LNCaP clone FGC (cell line): ENCODE data around the gene PPFIBP1.
"Not testable (repeated sequence)": the region's sequence is repeated elsewhere in the genome, so short reads cannot be mapped to it uniquely, and the experiment has no call there.

ENCODE experiments used
- DNase-seq: peaks from one replicate; pipeline ENCODE4 v3.0.0-alpha.2; 2011; ENCODE audit warnings: low read depth
- H3K4me3 ChIP-seq: 2 replicates; pipeline ENCODE4 v1.5.1; 2011; ENCODE audit warnings: mild to moderate bottlenecking, low read depth, low read length, control low read depth
- CTCF ChIP-seq: IDR thresholded peaks from 2 replicates; pipeline ENCODE4 v1.5.1; 2012; ENCODE audit warnings: mild to moderate bottlenecking; ENCODE audit not compliant: control insufficient read depth, insufficient read depth; ENCODE audit errors: extremely low read depth

Gene PPFIBP1

DNA sequence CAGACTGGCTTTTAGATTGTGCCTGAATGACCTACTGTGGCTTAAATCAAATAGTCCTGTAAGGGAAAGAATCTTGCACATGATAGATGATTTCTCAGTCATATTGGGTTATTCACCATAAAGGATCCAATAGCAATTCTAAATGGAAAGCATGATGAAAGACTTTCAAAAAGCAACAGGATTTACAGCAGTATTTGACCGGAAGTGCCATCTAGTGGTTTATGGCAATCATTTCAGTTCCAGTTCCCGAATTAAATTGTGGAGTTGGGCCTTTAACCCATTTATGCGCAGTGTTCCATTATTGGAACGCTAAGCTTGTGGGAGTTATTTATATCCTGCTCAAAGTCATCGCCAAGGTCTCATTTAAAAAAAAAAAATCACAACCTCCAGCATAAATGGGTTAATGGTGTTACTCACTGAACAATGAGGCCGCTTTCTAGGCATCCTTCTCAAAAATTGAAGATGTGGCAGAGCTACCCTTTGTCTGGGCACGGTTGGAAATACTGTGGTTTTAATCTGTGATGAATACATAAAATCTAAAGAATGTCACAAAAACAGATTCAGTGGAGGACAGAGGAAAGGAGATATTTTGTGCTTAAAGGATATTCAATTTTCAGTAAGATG lies 111.5 kb downstream of the PPFIBP1 start:
- no peak overlapping the region for H3K4me3 ChIP-seq
- TF ChIP-seq CTCF: peak; percentile 77
- DNase-seq: peak; percentile 22

- H3K4me3 ChIP-seq, DNase-seq: not testable (repeated sequence)
These were observed 112.6 kb downstream of the PPFIBP1 start for GRCh38 chr12:27636569-27636968.

DNA sequence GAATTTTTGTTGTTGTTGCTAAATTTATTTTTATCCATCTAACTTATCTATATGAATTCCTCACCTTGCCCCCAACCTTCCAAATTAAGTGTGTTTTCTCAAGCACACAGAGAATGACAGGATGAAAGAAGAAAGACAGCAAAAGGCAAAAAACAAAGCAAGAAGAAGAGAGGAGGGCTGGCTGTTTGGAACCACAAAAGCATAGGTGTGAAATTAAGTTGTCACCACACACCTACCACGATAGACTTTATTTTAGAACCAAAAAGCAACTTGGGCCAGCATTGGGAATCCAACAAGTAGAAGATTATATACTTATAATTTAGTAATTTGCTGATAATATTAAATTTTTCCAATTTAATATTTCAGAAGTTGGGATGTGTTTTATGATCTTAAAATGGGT lies 113.5 kb downstream of the PPFIBP1 start:
- no peak for DNase-seq
- no peak for TF ChIP-seq CTCF
- H3K4me3 ChIP-seq: no peak overlapping the region

GRCh38 chr12:27639265-27639664 lies 115.3 kb downstream of the PPFIBP1 start:
- DNase-seq: no peak
- no peak overlapping the region for H3K4me3 ChIP-seq
- TF ChIP-seq CTCF: no peak

GRCh38 chr12:27640566-27641200 lies 116.7 kb downstream of the PPFIBP1 start:
- H3K4me3 ChIP-seq: not testable (repeated sequence)

DNA sequence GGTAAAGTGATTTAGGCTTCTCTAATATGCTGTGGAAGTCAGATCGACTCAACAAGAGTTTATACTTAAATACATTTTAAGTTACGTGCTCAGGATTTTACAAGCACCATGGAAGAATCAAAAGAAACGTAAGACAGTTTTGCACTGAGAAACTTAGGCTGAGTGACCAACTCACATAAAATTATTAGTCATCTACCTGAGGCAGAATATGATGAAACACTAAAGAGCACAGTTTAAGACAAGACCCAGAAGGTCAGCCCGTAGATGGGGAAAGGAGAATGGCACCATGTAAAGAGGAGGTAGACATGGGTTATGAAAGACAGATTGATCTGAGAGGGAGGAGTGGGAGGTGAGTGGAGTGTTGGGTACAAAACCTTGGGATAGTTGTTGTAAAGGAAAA lies 118.4 kb downstream of the PPFIBP1 start:
- H3K4me3 ChIP-seq, DNase-seq: not testable (repeated sequence)

More at GRCh38 chr12:27640566-27641200, 116.7 kb downstream of the PPFIBP1 start:
- not testable (repeated sequence) for DNase-seq

GRCh38 chr12:27642892-27643291 lies 118.9 kb downstream of the PPFIBP1 start:
- not testable (repeated sequence) for H3K4me3 ChIP-seq, DNase-seq

DNA sequence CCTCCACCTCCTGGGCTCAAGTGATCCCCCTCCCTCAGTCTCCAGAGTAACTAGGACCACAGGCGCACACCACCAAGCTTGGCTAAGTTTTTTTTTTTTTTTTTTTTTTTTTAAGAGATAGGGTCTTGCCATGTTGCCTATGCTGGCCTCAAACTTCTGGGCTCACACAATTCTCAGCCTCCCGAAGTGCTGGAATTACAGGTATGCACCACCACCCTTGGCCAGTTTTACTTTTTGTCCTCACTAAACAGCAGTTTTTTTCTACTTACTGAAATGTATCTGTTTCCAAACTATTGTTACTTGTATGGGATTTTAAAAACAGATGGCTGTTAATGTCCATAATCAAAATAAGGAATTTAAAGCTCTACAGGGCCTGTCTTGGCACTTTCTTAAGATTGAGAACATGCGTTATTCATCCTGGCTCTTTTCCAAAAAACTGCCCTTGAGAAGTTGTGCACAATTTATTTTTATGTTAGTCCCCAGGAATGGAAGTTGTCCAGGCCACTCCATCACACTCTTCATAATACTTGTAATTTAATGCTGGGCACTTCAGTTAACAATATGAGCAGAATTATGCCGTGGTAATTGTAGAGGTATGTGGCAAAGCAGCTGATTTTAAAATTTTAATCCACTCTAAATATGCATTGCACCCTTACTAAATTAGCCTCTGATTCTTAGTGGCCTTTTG lies 120.3 kb downstream of the PPFIBP1 start:
- H3K4me3 ChIP-seq: no peak overlapping the region
- DNase-seq: peak; percentile 39
- TF ChIP-seq CTCF: no peak

GRCh38 chr12:27645671-27646070 lies 121.7 kb downstream of the PPFIBP1 start:
- peak; percentile 30 for DNase-seq
- no peak for TF ChIP-seq CTCF
- H3K4me3 ChIP-seq: peak overlapping the region; percentile 5; the same call in 1 of the 2 replicates
